HG02642 (cell line): ENCODE data around the gene ROR1.

Source experiments
- ATAC-seq: cut with Tn5 transposase; IDR thresholded peaks from one replicate; pipeline ENCODE4 v1.9.1; 2021; ENCODE audit warnings: mild to moderate bottlenecking; ENCODE audit not compliant: unreplicated experiment, poor library complexity

The ROR1 gene

DNA sequence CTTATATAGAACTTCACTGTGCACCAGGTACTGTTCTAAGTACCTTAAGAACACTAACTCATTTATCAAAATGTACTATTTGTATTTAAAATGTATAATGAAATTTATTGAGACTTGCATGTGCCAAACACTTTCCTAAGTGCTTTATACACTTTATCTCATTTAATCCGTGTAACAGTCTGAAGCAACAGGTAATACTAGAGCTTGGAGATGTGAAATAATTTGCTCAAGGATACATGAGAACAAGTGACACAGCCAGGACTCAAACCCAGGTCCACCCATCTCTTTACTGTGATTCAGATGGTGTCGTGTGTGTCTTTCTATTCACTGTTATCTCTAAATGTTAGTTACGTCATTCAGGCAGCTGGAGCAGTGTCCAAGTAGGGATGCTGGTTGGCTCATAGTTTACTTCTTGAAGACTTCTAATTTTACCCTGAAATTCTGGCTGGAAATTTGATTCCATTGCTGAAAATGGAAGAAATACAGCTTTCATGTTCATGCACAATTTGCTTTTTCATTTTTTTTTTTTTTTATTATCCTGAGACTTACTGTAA, 259.9 kb downstream of the ROR1 start:
- ATAC-seq, result no peak

DNA sequence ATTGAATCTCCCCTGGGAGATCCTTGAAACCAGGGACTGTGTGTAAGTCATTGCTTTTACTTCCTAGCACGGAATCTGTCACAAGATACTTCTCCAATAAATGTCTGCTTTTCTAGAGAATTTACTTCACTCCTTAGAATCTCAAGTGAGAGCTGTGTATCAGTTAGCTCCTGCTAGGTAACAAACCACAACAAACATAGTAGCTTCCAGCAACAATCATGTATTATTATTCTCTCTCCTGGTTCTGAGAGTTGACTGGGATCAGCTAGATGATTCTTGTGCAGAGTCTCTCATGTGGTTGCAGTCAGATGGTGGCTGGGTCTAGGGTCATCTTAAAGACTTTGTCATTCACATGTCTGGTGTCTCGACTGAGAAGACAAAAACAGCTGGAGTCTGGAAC, 262.7 kb downstream of the ROR1 start:
- ATAC-seq, result no peak

DNA sequence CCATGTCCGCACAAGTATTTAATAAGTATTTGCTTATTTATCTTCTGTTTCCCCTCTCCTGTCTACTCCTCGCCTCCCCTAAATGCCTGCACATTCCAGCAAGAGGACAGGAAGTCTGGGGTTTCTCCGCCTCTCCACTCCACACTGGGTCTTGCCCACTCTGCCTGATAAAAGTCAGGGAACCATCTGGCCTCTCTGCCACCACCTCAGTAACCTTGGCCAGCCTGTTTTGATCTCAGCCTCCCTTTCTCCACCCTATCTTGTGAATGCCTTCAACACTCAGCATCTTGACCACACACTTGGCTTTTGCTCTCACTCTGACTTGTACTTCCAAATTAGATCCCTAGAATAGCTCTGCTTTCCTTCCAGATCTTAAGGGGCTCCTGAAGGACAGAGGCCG, 264.3 kb downstream of the ROR1 start:
- no peak for ATAC-seq

DNA sequence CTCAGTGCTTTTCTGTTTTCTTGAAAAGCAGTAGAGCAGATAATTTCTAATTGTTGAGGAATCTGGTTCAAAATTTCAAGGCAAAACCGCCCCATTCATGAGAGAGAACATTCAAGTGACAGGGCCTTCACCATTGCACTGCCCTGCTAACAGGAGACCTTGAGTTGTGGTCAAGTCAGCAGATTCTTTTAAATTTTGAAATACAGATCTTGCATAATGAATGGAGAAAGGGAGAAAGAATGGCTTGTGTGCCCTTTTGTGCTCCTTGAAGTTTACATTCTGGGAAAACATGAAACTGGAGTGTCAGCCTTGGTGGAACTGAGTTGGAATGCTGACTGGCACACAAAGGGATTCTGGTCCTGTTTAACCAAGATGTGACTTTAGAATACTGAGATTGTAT, 265.1 kb downstream of the ROR1 start:
- ATAC-seq, result no peak

DNA sequence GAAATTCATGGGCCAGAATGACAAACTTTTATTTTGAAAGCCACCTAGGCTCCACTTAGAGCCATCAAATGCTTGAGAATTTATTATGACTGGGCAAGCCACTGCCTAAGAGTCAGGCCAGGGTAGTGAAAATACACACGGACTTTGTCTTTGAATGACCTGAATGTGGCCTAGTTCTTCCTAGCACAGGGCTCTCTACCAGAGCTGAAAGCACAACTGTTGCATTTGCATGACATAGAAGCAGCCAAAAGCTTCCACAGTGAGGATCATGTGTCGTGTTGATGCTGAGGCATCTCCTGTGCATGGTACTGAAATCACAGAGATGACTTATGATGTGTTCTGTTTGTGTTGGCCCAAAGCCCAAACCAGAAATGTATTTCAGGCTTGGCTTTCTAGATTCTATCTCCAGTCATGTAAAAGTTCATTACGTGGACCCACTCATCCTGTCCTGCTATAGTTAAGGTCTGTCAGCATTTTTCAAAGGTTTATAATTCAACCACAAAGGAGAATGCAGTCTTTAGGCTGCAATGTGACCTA, 265.6 kb downstream of the ROR1 start:
- no peak for ATAC-seq

DNA sequence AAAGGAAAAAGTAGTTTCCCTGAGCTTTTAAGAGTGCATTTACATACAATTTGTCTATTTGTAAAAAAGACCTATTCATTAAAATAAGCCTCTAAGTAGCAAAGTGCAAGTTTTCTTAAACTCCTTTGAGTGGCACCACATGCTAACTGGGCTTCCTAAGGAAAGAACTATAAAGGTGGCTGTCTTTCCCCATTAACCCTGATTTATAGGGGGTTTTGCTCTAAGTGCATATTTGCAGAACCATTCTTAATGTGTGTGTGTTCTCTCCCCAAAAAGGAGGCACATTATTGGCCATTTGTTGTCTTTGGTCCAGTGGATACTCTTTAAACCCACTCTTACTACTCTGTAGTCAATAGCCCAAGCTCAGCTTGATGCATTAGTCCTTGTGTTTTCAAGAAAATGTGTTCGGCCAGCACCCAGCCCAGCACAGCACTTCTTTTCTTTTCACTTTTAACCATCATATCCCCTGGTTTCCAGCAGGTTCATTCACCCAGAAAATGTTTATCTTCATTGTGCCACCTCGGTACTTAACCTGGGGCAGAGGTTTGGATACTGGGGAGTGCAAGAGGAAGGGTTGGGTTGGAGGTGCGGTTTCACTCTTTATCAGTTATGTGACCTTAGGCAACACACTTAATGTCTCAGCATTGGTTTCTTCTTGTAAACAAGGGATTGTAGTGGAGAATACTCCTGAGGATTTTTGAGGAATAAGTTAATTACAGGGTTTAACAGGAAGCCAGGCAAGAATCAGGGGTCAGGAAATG, 267.7 kb downstream of the ROR1 start:
- no peak for ATAC-seq

DNA sequence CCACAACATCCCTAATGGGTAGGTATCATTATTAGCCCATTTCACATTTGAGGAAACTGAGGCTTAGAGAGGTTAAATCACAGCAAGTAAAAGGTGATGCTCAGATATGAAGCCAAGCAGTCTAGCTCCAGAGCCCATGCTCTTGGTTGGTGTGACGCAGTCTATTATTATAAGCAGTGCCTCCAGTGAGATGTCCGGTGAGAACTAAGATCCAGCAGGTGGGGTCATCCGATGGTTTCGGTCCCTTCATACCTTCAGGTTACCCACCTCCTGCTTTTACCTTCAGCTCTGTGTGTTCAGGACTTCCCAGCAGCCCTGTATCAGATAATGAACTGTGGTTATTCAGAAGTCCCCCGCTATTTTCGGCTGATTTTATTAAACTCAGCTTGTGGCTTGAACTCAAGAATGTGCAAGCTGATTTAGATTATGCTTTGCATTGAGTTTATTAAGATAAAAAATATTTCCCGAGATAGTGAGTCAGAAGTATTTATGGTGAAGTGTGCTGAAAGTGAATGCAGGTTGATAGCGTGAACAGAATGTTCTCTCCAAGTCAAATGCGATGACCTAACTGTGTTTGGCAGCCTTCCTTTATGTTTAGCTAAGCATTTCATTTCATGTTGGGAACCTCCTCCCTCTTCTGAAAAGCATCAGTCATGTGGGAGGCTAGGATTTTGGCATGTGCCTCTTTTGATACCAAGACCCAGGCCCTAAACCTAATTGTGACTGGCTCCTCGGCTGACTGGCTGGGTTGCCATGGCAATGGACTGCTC, 268.7 kb downstream of the ROR1 start:
- no peak for ATAC-seq

DNA sequence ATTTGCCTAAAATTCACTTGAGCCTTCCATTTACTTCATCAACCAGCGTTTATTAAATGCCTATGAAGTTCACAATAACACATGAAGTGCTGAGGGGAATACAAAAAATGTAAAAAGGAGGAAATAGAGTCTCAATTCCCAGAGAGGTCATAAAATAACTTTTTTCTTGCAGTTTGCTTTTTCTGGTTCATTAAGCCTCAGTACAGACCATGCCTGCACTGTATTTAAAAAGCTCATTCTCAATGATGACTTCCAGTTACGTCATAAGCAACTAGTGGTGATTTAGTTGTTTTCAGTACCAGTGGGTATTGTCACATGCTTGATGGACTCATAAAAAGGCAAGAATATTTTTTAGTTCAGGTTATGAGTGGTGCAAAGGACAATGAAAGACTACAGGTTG, 269.5 kb downstream of the ROR1 start:
- ATAC-seq, result no peak

DNA sequence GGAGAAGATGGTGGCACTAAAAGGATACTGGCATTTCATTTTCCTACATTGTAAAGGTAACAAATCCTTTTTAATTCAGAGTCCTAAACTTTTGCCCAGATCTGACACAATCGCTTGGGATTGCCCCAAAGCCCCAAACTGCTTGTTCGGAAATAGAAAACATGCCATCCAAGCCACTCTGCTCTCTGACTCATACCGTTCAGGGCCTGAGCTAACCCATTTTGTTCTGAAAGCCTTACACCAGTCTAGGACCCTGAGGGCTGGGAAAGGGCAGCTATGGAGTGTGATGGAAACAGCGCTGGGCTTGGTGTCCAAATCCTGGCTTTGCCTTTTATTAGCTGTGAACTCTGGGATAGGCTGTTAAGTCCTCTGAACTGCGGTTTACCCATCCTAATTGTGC, 270.2 kb downstream of the ROR1 start:
- ATAC-seq, result no peak

DNA sequence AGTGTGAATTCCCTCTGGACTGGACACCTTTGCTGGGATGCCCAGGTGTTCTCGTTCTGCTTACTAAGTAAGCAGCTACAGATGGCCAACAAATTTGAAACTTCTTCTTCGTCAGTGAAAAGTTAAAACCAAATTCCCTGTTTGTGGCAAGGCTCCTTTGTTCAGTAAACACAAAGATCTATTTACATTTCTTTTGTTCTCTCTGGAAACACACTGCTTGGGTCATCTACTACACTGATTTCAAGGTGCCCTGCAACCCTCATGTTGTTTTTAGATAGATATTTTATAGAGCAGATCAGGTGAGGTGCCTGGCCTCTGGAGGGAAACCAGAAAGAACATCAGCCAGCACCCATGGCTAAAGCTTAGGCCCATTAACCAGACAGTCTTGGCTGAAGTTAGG, 272.4 kb downstream of the ROR1 start:
- ATAC-seq, result no peak

DNA sequence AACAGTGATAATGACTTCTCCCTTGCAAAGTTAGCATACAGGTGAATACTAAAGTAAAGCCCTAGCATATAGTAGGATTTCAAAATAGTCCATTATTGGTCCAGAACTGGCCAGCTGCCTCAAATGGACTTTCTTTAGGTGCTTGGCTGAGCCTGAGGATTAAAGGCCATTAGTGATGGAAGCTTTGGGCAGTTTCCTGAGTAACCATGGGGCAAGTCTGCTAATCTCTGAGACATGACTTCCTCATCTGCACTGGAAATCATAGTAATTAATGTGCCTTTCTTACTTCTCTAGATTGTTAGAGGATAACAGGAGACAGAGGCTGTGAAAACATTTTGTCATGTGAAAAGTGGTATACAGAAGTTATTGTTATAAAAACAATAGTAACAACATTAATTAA, 273.1 kb downstream of the ROR1 start:
- no peak for ATAC-seq

DNA sequence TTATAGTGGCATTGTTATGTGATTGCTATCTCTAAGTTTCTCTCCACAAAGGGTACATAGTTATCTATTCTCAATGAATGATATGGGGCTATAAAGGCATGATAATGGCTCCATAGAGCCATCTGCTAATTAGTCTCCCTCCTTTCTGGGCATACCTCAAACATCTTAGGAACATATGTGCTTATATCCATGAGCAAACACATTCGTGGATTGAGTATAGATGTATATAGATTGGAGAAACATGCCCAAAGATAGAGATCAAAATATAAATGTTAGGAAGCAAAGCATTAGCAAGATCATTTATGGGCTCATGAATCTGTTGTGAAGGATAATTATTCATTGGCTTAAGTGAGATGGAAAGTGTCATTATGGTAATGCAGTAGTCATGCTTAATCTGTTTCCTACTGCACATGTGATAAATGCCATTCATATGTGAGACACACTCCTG, 273.8 kb downstream of the ROR1 start:
- no peak for ATAC-seq

DNA sequence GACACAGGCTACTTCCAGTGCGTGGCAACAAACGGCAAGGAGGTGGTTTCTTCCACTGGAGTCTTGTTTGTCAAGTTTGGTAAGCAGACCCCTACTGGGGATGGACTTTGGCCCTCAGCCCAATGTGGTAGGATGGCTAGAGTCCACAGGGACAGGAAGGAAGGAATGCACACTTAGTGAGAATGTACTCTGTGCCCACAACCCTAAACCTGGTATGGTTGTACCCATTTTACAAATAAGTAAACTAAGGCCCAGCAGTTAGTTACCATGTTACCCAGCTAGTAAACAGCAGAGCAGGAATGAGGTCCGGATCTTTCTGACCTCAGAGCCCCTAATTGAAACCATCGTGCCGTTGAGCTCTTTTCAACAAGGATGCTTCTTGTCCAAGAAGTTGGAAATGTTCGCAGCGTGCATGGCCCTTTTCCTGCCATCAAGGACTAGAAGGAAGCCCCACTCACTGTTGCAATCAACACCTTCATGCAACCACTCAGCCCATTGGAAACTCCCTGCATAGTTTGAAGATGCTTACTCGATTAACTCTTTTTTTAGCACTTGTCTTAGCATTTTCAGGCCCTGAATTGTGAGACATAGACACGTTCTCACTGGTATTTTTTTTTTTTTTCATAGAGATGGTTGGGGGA, 276.2 kb downstream of the ROR1 start:
- no peak for ATAC-seq

DNA sequence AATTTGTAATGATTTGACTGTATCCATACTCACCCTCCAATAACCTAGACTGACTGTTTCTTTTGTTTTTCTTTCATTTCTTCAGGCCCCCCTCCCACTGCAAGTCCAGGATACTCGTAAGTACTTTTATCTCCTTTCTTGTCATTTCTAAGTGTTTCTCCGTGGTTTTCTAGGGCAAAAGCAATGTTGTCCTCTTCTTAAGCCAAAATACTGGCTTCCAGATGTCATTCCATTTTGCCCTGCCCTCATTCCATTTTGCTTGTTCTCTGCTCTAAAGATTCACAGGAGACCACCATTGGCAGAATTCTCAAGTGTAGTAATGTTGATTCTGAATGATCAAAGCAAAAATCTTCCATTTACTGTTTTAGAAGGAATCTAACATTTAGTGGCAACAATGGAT, 276.8 kb downstream of the ROR1 start:
- ATAC-seq, result no peak

DNA sequence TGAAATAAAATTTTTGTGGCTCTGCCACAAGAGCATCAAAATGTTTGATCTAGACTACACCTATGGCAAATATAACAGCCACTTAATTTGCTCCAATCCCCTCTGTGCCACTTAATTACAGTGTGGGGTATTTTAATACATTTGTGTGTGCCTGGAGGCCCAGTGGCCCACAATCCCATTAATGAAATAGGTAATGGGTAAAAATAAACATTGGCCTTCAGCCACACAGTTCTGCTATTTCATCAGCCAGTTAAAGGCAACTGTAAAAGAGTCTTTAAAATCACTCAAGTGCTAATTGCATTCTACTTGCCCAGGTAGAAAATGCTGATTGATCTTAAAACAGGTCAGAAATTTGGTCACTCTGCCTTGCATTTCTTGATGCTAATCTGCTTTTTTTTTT, 278.0 kb downstream of the ROR1 start:
- ATAC-seq, result no peak

DNA sequence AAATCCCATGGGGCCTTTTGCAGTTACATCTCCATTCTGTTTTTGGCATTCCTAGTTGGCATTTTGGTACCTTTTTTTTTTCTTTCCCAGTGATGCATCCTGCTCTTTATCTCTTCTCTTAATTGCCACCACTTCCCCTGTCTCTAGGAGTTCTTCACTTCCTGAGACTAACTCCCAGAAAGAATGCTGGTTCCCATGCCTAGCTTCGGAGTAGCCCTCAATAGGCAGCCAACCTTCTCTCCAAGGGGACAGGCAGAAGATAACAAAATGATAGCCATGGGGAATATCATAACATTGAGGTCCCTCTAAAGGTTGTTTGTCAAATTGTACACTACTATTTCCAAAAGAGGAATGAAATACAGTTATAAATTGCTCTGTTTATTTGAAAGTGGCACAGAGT, 279.0 kb downstream of the ROR1 start:
- no peak for ATAC-seq

DNA sequence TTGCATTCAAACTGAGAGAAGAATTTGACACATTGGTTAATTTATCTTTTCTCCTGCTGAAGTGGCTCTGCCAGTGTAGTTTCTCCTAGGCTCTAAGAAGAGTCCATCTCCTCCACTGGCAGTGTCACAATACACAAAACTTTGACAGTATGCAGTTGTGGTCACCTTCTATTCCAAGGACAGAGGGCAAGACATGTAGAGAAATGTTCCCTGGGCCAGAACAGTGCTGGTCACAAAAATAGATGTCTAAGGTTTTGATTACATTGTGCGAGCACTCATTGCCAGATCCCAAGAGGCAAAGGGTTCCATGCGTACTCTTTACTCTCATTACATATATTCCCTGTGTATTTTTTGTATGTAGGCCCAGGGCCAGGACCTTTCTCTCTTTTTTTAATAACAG, 281.5 kb downstream of the ROR1 start:
- ATAC-seq, result no peak

DNA sequence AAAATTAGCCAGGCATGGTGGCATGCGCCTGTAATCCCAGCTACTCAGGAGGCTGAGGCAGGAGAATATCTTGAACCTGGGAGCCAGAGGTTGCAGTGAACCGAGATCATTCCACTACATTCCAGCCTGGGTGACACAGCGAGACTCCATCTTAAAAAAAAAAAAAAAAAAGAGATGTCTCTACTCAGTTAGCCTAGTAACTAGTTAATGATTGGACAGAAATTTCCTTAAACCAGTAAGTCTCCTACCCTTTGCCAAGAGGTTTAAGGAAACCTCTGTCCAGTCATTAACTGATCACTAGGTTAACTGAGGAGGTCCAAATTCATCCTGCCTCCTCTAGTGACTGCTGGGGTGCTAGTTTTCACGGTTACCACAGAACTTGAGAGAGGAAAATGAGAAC, 285.7 kb downstream of the ROR1 start:
- ATAC-seq, result no peak

DNA sequence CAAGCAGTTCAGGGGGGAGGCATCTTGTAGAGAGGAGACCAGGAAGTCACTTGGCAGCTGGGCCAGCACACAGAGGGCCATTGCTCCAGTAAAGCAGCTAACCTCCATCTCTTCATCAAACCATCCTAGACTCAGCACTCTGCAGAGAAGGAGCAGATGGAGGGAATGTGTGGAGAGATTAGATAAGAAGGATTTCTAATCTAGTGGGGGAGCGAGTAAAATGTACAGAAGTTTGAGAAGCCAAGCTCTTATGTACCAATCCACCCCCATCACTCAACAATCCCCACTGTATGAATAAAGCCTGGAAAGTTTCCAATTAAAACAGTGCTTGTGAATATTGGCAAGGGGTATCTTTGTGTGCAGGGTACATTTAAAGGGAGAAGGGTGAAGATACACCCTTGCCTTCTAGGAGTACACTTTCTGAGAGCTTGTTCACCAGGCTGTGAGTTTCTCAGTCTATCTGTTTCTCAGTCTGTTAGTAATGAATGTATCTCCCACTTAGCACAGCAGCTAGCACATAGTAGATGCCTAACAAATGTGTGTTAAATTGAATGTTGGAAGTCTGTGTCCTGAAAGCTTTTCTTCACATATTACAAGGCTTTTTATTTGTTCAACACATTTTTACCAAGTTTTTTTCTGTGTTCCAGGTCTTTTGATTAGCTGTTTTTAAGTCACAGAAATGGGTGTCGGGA, 286.9 kb downstream of the ROR1 start:
- no peak for ATAC-seq

DNA sequence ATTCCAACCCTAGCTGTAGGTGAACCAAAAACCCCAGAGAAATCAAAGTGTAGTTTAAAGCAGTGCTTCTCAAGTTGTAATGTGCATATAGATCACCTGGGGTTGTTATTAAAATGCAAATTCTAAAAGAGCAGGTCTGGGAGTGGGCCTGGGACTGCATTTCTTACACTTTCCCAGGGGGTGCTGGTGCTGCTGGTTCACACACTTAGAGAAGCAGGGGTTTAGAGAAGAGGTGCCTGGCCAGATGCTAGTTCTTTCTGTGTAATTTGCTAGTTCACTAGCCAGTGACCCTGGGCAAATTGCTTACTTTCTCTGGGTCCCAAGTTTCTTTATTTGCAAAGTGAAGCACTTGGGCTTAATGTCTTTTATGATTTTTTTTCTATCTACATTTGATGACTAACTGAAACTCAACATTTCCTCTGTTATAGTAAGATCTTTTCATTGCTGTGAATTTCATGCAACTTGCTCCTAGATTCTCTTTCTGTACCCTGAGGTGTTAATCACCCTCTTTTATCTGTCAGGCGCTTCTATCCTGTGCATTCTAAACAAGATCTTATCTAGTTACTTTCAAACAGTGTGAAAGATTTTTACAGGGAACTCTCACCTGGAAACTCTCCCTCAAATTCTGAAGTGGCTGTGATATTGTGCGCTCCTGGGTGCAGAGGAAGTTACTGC, 287.8 kb downstream of the ROR1 start:
- no peak for ATAC-seq
